Ishikawa (cell line): ENCODE data around the gene PDE4D.

Source experiments
- CEBPB ChIP-seq: IDR thresholded peaks from 2 replicates; pipeline ENCODE4 v1.6.1; 2012
- CREB1 ChIP-seq: IDR thresholded peaks from 2 replicates; pipeline ENCODE4 v1.6.1; 2012; ENCODE audit warnings: low read depth
- EGR1 ChIP-seq: IDR thresholded peaks from 2 replicates; pipeline ENCODE4 v1.6.1; 2012
- EP300 ChIP-seq: IDR thresholded peaks from 2 replicates; pipeline ENCODE4 v1.6.1; 2012; ENCODE audit warnings: borderline replicate concordance
- FOXM1 ChIP-seq: IDR thresholded peaks from 2 replicates; pipeline ENCODE4 v1.6.1; 2012; ENCODE audit warnings: low read depth, borderline replicate concordance
- NFIC ChIP-seq: IDR thresholded peaks from 2 replicates; pipeline ENCODE4 v1.6.1; 2012
- RAD21 ChIP-seq: IDR thresholded peaks from 2 replicates; pipeline ENCODE4 v1.6.1; 2012; ENCODE audit warnings: low read depth
- REST ChIP-seq: IDR thresholded peaks from 2 replicates; pipeline ENCODE4 v1.6.1; 2012; ENCODE audit warnings: low read depth, mild to moderate bottlenecking
- TAF1 ChIP-seq: IDR thresholded peaks from 2 replicates; pipeline ENCODE4 v1.6.1; 2012; ENCODE audit warnings: low read depth, mild to moderate bottlenecking
- TCF12 ChIP-seq: IDR thresholded peaks from 2 replicates; pipeline ENCODE4 v1.6.1; 2012; ENCODE audit warnings: low read depth
- TEAD4 ChIP-seq: IDR thresholded peaks from 2 replicates; pipeline ENCODE4 v1.6.1; 2012
- USF1 ChIP-seq: IDR thresholded peaks from 2 replicates; pipeline ENCODE4 v1.6.1; 2012
- YY1 ChIP-seq: IDR thresholded peaks from 2 replicates; pipeline ENCODE4 v1.6.1; 2012; ENCODE audit warnings: low read depth
- ZBTB7A ChIP-seq: IDR thresholded peaks from 2 replicates; pipeline ENCODE4 v1.6.1; 2012; ENCODE audit warnings: low read depth
- TF ChIP-seq, protein P1 (sequence below): IDR thresholded peaks from 2 replicates; pipeline ENCODE4 v1.6.1; 2012

PDE4D gene

GRCh38 chr5:59351076-59351794, 542.3 kb downstream of the PDE4D start:
- TF ChIP-seq CEBPB (no peak), FOXM1 (no peak), CREB1 (no peak), TCF12 (no peak), TEAD4 (no peak), YY1 (no peak), NFIC (no peak), USF1 (no peak), RAD21 (no peak), EP300 (no peak), REST (no peak), ZBTB7A (no peak)
- TF ChIP-seq, protein P1, sequence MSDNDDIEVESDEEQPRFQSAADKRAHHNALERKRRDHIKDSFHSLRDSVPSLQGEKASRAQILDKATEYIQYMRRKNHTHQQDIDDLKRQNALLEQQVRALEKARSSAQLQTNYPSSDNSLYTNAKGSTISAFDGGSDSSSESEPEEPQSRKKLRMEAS: no peak

- TF ChIP-seq NFIC (0 out of 2 replicates have a peak, but pooled peaks have one; percentile 26), CREB1 (no peak), RAD21 (peak; percentile 15; the same call in 1 of the 2 replicates)
These were observed 545.3 kb downstream of the PDE4D start for GRCh38 chr5:59348189-59348588.

DNA sequence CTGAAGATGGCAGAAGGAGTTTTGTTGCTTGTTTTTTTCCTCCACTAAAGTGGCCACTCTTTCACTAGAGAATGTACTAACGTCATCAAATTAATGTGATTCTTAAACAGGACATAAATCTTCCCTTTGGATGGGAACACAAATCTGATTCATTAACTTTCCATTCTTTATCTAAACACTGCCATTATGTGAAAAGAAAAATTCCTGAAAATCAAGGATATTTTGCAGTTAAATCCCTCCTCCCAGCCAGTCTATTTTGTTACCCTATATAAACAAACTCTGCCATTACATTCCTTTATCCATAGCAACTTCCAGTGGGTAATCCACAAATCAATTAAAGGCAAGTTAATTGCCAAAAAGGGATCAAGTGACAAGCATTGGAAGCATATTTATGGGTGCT, 546.5 kb downstream of the PDE4D start:
- TF ChIP-seq TCF12 (no peak), ZBTB7A (no peak), YY1 (no peak), TEAD4 (no peak), NFIC (no peak), FOXM1 (no peak), USF1 (no peak), RAD21 (no peak), CREB1 (no peak)
- TF ChIP-seq, protein P1: no peak

DNA sequence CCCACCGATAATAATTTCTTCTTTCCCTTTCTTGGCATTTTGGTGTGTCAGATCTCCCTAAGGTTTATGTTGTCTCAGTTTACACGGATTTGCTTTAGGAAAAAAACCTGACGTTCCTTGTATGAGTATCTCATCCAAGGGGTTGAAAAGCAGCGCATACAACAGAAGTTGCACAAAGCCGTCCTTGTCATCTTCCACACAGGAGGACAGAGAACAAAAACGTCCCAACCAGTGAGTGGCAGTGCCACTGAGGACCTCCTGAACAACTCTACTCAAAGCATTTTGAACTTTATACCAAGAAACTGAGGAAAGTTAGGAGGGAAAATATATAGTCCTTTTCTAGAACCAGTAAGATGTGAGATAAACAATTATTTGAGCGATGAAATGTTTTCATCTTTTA, 547.0 kb downstream of the PDE4D start:
- TF ChIP-seq EP300 (no peak), YY1 (no peak), TAF1 (no peak), CREB1 (no peak), TCF12 (no peak), REST (no peak), ZBTB7A (no peak), USF1 (no peak), TEAD4 (no peak), FOXM1 (no peak), NFIC (no peak), RAD21 (no peak), EGR1 (no peak)
- TF ChIP-seq, protein P1: no peak

DNA sequence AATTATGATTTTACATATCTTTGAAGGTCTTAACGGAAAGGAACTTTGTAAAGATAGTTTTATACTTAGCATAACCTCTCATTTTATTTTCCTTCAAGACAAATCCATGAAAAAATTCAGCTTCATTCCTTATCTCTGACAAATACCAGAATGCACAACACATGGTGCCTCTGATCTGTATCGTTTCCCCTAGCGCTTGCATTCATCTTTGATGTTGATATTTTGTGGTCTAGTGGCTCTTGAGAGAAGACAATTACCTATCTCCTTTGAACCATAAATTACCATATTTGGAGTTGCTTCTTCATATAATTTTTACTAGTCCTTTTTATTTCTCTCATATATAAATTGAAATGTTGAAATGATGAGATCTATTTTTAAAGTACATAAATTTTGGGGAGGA, 551.3 kb downstream of the PDE4D start:
- no peak for TF ChIP-seq FOXM1
- no peak for TF ChIP-seq NFIC
- TF ChIP-seq USF1: no peak
- no peak for TF ChIP-seq EGR1
- TF ChIP-seq CEBPB: no peak
- TF ChIP-seq REST: no peak
- TF ChIP-seq CREB1: no peak
- TF ChIP-seq TEAD4: no peak
- TF ChIP-seq TAF1: no peak
- no peak for TF ChIP-seq YY1
- no peak for TF ChIP-seq EP300
- TF ChIP-seq RAD21: no peak
- TF ChIP-seq, protein P1: no peak
- TF ChIP-seq ZBTB7A: no peak
- TF ChIP-seq TCF12: no peak
